Colonic mucosa (tissue), 4 donors: Measurements from ENCODE around the gene CFAP61. TPM values are rescaled to one million over a fixed set of nuclear protein-coding genes. Genes with fewer than 3 reads are reported as not detected.

ENCODE experiments used
- DNase-seq: peaks from one replicate; pipeline ENCODE4 v3.0.0-alpha.2; 2020
- H3K27ac ChIP-seq: fragments of 200-600 bp; one replicate; pipeline ENCODE4 v1.8.0; 2021
- H3K27me3 ChIP-seq: fragments of 200-600 bp; one replicate; pipeline ENCODE4 v1.8.0; 2021
- H3K36me3 ChIP-seq: fragments of 200-600 bp; one replicate; pipeline ENCODE4 v1.8.0; 2021
- H3K4me1 ChIP-seq: fragments of 200-600 bp; one replicate; pipeline ENCODE4 v1.8.0; 2021; ENCODE audit warnings: mild to moderate bottlenecking
- H3K4me3 ChIP-seq: fragments of 200-600 bp; one replicate; pipeline ENCODE4 v1.8.0; 2021
- H3K9ac ChIP-seq, 2 donors: one replicate each; pipeline ENCODE4 v1.7.0; 2013; ENCODE audit warnings: control low read depth in 2 of 2, low read depth in 2 of 2, low read length in 2 of 2
- H3K9me3 ChIP-seq: fragments of 200-600 bp; one replicate; pipeline ENCODE4 v1.8.0; 2021
- intact Hi-C: fragments of 100-400 bp; cut with DNase I; formaldehyde crosslinking; loops from one replicate; pipeline ENCODE4 v1.14.1; 2022
- total RNA-seq, 2 donors: library from RNA; stranded (reverse); fragmentation: NEBNext Ultra II Directional in 1 of 2; extraction: Animal tissue kit (Norgen Biotek cat#: 25700) in 1 of 2; gene quantifications; one replicate each; pipeline ENCODE4 v1.2.1, GENCODE V29; 2021
- TF ChIP-seq, protein P1 (sequence below): fragments of 200-600 bp; IDR thresholded peaks from one replicate; pipeline ENCODE4 v1.8.0; 2022; ENCODE audit warnings: antibody characterized with exemption, mild to moderate bottlenecking
- donor health status: healthy.
- donor health status: DM: no; HTN: no; CAD: no.
- donor health status: DM: no; HTN: no; CAD: no.

Gene CFAP61
- total RNA-seq, 2 donors from 2014 or later, result 0.32 TPM; not detected in 1

DNA sequence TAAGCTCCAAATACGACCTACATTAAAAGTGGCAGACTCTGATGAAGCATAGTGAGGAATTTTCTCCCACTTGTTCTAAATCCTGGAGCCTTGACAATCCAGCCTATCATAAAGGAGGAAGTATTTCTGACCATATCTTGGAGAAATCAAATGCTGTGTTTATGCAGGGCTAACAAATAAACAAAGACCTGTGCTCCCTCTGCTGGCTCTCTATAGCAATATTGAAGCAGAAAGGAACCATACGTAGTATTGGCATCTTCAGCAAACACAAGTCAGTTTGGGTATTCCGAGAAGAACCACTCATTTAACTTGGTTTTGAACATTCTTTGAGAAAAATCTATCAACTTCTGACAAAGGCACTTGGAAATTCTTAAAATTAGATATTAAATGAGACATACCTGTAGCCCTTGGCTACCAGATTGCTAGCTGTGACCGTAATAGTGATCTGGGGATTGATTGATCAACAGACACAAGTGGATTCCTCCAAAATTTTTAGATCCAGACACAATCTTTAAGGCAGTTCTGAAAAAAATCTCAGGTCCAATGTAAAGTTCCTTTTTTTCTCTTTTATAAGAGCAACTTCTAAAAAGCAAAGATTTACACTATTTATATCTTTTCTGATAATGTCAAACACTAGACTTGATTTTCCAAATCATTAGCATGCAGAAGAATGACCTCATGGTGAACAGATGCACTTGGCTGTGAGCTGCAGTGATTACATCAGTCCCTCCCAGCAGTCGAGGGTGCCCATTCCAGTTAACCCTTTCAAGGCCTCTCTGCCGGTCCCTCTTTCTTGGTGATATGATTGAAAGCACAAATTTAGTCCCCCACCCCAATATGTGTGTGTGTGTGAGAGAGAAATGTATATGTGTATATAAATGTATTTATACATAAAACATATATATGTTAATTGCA lies 355.8 kb downstream of the CFAP61 start:
- Histone ChIP-seq H3K4me3 (no peak overlapping the region), H3K4me1 (no peaks in the 10 kb centered on the region), H3K9me3 (no peaks in the 10 kb centered on the region), H3K27me3 (no peaks in the 10 kb centered on the region), H3K27ac (no peak overlapping the region), H3K9ac (no peak overlapping the region), H3K36me3 (no peaks in the 10 kb centered on the region)
- TF ChIP-seq, protein P1, sequence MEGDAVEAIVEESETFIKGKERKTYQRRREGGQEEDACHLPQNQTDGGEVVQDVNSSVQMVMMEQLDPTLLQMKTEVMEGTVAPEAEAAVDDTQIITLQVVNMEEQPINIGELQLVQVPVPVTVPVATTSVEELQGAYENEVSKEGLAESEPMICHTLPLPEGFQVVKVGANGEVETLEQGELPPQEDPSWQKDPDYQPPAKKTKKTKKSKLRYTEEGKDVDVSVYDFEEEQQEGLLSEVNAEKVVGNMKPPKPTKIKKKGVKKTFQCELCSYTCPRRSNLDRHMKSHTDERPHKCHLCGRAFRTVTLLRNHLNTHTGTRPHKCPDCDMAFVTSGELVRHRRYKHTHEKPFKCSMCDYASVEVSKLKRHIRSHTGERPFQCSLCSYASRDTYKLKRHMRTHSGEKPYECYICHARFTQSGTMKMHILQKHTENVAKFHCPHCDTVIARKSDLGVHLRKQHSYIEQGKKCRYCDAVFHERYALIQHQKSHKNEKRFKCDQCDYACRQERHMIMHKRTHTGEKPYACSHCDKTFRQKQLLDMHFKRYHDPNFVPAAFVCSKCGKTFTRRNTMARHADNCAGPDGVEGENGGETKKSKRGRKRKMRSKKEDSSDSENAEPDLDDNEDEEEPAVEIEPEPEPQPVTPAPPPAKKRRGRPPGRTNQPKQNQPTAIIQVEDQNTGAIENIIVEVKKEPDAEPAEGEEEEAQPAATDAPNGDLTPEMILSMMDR, result no peak
- DNase-seq, result no peak
- intact Hi-C loops, result no loop called here

DNA sequence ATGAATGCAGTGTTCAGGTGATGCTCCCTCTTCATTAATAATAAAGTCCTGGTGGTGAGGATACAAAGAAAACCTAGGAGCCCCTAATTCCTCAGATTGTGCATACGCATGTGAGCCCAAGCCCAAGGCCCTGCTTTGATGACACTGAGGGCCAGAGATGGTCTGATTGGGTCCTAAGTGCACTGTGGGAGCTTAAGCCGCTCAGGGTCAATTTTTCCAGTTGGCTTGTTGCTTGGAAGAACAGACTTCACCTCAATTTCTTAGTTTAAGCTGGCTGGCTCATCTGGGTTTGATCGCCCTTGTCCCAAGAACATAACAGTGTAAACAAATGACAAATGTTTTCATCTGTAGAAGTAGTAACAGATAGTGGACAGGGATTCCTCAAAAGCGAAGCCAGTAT lies 357.0 kb downstream of the CFAP61 start:
- no peaks in the 10 kb centered on the region for H3K27me3 ChIP-seq
- intact Hi-C loops, result no loop called here

More for the DNA sequence above, 357.0 kb downstream of the CFAP61 start:
- H3K4me1 ChIP-seq, result no peaks in the 10 kb centered on the region
- no peak for DNase-seq
- no peak overlapping the region for H3K9ac ChIP-seq
- no peaks in the 10 kb centered on the region for H3K36me3 ChIP-seq
- TF ChIP-seq, protein P1, result no peak
- H3K27ac ChIP-seq, result no peak overlapping the region
- H3K9me3 ChIP-seq, result no peaks in the 10 kb centered on the region
- H3K4me3 ChIP-seq, result no peak overlapping the region

Other genes with a start within 250 kb of the CFAP61 start
- gene NAA20, start 35.2 kb upstream of the CFAP61 start, total RNA-seq, result 10 to 100 TPM; 43.5 to 45.8 TPM
- 10 to 100 TPM; 21.4 to 25.8 TPM for gene CRNKL1, start 66 bp upstream of the CFAP61 start, total RNA-seq